ENCODE data around the gene HIPK3.

The HIPK3 gene

DNA sequence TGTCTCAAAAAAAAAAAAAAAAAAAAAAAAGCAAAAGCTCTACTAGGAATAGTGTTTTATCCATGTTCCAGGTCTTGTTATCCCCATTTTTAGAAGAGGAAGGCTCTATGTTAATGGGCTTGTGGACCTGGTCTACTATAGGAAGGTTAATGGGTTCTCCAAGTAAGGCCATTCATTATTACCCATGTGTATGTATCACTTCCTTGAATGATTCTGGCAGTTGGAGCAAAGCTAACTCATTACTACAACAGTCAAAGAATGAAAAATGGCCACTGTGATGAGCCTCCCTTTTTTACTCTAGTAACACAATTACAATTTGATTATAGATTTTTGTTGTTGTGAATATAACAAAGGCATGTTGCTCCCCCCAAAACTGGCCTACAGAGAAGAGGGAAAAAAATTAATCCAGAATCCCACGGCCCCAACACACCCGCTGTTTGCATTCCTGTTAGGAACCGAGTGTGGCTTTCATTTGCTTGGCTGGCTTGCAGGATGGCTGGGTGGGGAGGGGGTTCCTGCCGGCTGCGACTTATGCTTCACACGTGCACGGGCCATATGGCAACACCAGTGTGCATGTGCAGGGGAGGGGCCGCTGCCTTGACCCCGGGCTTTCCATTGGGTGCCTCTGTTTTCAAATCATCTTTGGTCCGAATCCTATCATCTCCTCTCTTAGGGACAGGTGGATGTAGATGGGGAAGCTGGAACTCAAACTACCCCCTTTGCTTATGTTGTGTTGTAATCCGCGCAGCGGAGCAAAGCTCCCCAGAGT is 148.8 kb downstream of the HIPK3 start:
- TF ChIP-seq POLR2AphosphoS5 (IDR thresholded peaks at IDR 0.05; ENCODE audit: low read depth, low read length) (no peak), TAF1 (IDR thresholded peaks at IDR 0.05; ENCODE audit: borderline replicate concordance, insufficient read depth, low read length) (no peak), FOXP2 (optimal IDR thresholded peaks at IDR 0.05; ENCODE audit: borderline replicate concordance, extremely low read depth, extremely low read length, insufficient read depth) (no peak), SIN3A (IDR thresholded peaks at IDR 0.05; ENCODE audit: borderline replicate concordance, insufficient read depth, low read length) (no peak)
- TF ChIP-seq, protein P1, sequence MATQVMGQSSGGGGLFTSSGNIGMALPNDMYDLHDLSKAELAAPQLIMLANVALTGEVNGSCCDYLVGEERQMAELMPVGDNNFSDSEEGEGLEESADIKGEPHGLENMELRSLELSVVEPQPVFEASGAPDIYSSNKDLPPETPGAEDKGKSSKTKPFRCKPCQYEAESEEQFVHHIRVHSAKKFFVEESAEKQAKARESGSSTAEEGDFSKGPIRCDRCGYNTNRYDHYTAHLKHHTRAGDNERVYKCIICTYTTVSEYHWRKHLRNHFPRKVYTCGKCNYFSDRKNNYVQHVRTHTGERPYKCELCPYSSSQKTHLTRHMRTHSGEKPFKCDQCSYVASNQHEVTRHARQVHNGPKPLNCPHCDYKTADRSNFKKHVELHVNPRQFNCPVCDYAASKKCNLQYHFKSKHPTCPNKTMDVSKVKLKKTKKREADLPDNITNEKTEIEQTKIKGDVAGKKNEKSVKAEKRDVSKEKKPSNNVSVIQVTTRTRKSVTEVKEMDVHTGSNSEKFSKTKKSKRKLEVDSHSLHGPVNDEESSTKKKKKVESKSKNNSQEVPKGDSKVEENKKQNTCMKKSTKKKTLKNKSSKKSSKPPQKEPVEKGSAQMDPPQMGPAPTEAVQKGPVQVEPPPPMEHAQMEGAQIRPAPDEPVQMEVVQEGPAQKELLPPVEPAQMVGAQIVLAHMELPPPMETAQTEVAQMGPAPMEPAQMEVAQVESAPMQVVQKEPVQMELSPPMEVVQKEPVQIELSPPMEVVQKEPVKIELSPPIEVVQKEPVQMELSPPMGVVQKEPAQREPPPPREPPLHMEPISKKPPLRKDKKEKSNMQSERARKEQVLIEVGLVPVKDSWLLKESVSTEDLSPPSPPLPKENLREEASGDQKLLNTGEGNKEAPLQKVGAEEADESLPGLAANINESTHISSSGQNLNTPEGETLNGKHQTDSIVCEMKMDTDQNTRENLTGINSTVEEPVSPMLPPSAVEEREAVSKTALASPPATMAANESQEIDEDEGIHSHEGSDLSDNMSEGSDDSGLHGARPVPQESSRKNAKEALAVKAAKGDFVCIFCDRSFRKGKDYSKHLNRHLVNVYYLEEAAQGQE (IDR thresholded peaks at IDR 0.05; ENCODE audit: insufficient read depth in 1 of 2, low read depth in 2 of 2, low read length in 2 of 2) = no peak
